Mammary epithelial cell (primary cell): ENCODE data around the gene SRSF9.

Source experiments
- CTCF ChIP-seq, 2 donors: IDR thresholded peaks in 1 of 2; conservative IDR thresholded peaks in 1 of 2; 2 replicates each; pipeline ENCODE4 v1.5.1; 2011 to 2012; ENCODE audit warnings: inconsistent platforms in 2 of 2, low read length in 2 of 2, mild to moderate bottlenecking in 2 of 2, control low read depth in 1 of 2, low read depth in 1 of 2; ENCODE audit not compliant: insufficient read depth in 1 of 2; ENCODE audit errors: extremely low read depth in 1 of 2
- EZH2 ChIP-seq: IDR thresholded peaks from 2 replicates; pipeline ENCODE4 v1.6.1; 2012; ENCODE audit warnings: low read length, inconsistent platforms, borderline replicate concordance

- no peak for TF ChIP-seq CTCF (conservative IDR thresholded peaks at IDR 0.05 in 1 of 2, IDR thresholded peaks at IDR 0.05 in 1 of 2; ENCODE audit: extremely low read depth in 1 of 2, insufficient read depth in 1 of 2, low read depth in 1 of 2, low read length in 2 of 2)
- TF ChIP-seq EZH2, result no peak
Measured at GRCh38 chr12:120417917-120418580, 51.5 kb downstream of the SRSF9 start.
